UCSD-AML1 (cell line): ENCODE measurements around the gene ZBED3.

Experiments
- DNase-seq: peaks from one replicate; lab custom pipeline; 2025; ENCODE audit not compliant: unreplicated experiment; lab: John Stamatoyannopoulos, UW

Gene ZBED3

DNA sequence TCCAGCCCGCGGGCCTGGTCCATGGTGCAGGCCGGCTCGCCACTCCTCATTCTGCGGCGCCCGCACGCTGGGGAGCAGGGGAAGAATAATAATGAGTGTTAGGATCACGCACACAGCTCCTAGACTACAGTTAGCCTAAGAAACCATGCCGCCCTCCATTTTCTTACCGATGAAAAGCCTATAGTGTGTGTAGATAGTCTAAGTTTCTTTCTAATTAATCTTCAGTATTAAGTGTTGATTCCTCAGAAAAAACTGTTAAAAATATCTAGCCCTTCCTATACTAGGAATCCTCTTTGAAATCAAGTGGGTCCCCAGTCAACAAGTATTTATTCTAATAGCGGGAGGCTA, 9.3 kb downstream of the ZBED3 start:
- no peak for DNase-seq

DNA sequence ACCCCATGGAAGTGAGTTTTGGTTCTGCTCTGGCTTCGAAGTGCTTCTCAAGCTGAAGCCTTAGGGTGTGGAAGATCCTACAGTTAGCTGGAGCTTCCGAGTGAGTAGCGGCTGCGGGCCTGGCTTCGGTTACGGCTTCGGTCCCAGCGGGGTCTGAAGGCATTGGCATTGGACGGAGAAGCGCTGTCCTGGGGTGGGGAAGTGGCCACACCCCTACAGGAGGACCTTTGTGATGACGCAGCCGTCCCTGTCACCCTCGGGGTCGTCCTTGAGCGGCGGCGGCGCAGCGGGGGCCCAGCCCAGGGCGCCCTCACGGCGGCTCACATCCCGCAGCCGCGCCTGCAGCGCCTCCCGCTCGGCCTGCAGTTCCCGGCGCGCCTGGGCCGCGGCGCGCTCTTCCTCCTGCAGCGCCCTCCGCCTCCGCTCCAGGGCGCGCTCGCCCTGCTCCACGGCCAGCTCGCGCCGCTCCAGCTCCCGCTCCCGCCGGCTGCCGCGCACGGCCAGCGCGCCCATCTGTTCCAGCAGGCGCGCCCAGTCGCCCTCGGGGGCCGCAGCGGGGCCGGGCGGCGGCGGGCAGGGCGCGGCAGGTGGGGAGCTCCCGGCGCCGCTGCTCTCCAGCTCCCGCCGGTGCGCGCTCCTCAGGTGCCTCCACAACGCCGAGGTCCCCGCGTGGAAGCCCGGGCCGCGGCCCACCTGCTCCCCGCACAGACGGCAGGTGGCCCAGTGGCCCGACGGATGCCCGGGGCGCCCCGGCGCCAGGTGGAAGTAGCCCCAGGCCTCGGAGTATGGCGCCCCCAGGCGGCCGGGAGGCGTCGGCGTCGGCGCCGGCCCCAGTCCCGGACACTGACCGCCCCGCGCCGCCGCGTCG, 9.9 kb downstream of the ZBED3 start:
- no peak for DNase-seq

GRCh38 chr5:77074745-77075144, 12.3 kb downstream of the ZBED3 start:
- DNase-seq = no peak

DNA sequence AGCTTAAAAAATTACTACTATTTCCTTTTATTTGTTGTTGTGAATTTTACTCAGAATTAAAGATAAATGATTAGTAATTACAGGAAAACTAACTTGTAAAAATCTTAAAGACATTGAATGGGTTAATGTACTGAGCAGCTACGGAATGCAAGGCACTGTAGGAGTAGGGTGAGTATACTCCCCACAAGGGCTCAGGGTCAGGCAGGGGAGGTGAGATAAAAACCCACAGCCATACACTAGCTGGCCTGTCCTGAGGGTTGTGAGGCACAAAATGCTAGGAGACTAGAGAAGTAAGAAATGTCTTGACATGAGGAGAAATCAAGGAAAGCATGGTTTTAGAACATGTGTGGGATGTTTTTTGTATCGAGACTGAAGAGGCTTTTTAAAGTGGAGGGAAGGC, 13.4 kb downstream of the ZBED3 start:
- no peak for DNase-seq

DNA sequence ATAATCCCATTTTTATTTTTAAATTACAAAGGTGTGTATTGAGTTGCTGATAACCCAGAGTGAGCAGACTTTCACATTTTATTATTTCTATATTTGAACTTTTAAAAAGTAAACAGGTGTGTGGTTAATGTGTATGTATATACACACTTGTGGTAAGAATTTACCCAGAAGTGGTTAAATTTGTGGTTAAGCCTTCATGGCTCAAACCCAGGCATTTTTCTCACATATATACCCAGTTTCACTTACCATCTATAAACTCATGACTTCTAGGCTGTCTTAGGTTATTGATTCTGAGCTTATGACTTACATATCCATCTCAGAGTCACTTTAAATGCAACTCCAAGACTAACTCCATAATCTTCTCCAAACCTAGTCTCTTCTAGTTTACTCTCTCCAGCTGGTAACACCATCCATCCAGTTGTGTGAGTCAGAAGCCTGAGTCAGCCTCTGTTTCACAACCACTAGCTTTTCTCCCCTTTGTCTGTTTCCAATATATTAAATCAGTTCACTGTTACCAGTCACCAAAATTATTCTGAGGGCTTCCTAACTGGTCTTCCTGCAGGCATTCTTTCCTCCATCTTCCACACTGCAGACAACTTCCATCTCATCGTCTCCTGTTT, 20.2 kb downstream of the ZBED3 start:
- DNase-seq = no peak

- no peak for DNase-seq
These were observed 20.9 kb downstream of the ZBED3 start for GRCh38 chr5:77066184-77066583.

DNA sequence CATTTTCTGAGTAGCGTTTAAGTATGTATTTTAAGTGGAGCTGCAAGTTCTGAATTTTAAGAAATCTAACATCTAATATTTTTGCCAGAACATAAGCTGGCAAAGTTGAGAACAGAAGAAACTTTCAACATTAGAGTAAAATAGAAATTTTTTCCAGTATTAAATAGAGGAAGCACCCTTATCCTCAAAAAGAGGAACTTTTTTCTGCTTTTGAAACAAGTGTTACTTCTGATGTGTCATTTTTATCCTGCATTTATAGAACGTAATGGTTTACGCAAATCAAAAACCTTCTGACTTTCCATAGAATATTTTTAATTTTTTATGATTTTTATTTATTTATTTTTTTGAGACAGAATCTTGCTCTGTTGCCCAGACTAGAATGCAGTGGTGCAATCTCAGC, 21.8 kb downstream of the ZBED3 start:
- DNase-seq = no peak

- no peak for DNase-seq
These were observed 23.0 kb downstream of the ZBED3 start for GRCh38 chr5:77064040-77064439.

GRCh38 chr5:77046416-77047073, 40.5 kb downstream of the ZBED3 start:
- no peak for DNase-seq

DNA sequence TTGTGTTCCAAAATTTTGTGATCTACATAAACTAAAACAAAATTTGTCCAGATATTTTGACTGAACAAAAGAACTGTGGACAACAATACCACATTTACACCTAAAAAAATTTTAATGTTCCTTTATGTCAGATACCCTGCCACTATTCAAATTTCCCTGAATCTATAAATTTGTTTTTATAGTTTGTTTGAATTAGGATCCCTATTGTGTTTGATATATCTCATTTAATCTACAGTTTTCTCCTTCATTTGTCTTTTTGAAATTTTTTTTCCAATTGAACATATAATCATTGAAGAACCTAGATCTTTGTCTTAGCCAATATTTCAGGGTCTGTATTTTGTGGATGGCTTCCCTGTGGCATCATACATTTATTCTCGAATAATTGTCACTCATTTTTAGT, 51.1 kb downstream of the ZBED3 start:
- DNase-seq = no peak

DNA sequence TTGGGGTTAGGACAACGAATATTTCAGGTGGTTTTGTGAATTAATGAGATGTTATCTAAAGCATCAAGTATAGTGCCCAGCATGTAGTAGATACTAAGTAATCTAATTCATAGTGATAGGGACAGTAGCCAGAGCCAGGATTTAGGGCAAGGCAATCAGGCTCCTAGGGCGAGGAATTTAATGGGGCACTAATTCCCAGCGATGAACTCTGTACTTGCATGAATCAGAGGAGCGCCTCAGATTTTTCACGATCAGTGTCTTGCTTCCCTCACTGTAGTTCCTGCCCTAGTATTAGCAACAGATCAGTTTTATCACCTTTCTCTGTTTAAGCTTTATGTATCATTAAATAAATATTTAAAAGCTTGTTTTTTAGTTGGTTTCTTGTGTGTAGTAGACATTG, 53.7 kb downstream of the ZBED3 start:
- no peak for DNase-seq

GRCh38 chr5:77032635-77033034, 54.5 kb downstream of the ZBED3 start:
- DNase-seq = no peak

DNA sequence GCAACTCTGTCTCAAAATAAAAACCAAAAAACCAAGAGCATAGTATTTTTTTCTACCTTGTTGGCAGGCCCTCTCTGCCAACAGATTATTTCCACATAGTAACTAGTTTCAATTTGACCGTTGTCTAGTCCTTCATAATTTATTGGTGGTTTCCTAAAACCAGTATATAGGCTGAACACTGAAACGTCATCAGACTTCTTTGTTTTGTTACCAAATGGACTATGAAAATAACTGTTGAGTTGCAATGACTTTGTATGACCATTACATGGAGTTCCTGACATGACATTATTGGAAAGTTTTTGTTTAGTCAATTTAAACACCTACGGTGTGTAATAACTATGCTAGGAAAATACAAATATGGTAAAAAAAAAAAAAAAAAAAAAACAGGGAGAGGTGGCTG, 55.2 kb downstream of the ZBED3 start:
- no peak for DNase-seq

DNA sequence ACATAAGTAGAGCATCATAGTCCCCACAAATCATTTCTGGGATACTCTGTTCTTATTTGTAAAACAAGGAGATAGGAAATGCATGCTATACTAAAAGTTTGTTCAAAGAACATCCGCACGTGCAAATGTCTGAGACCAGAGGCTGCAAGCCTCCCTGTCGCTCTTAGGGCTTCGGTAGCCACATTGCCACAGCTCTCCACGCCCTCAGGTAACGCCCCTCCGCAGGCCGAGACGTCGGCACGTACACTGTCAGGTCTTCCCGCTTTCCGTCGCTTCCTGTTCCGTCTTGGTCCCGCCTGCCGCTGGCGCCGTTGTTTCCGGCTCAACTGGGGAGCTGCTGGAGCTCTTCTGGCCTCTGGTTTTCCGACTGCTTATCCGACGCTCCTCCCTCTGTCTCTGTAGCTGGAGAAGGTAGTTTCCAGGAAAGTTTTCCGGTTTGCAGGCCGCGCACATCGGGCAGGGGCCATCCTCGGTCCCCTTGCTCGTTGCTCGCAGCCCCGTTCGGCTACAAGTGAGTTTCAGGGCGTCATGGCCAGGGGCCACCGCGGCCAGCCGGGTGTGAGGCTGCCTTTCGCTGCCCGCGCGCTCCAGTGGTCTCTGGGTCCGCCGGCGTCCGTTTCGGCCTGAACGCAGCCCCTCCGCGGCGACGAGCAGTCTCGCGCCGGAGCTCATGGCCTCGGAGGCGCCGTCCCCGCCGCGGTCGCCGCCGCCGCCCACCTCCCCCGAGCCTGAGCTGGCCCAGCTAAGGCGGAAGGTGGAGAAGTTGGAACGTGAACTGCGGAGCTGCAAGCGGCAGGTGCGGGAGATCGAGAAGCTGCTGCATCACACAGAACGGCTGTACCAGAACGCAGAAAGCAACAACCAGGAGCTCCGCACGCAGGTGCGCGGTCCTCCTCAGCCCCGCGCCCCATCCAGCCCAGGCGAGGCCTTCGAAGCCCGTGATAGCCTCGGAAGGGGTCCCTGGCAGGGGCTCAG, 56.7 kb downstream of the ZBED3 start, which contains the start of gene AGGF1:
Gene AGGF1, plus strand, starts transcription at position 308 of the 975 bp plus-strand sequence. Its CDS starts 363 bp downstream, at position 671.
- DNase-seq = peak; percentile 94

DNA sequence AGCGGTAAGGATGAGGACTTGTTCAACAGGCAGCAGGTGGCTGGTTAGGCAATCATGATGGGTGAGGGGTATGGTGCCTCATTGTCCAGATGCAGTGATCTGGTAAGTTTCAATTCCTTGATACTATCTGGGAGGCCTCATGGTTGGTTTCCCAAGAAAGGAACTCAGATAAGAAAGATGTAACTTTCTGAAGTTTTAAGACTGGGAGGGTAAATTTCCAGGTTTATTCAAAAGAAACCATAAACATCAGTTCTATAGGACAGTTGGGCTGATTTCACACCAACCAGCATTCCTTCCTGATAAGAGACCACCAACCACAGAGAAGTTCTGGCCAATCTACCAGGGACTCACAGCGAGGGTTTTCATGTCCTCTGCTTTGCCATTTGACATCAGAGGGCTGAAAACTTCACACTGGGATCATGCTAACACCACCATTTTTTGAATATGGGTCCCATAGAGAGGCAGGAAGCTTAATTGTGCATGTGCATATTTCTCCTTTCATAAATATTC, 57.7 kb downstream of the ZBED3 start:
- DNase-seq = no peak

- DNase-seq = no peak
These were observed 58.3 kb downstream of the ZBED3 start for GRCh38 chr5:77028631-77029375.

DNA sequence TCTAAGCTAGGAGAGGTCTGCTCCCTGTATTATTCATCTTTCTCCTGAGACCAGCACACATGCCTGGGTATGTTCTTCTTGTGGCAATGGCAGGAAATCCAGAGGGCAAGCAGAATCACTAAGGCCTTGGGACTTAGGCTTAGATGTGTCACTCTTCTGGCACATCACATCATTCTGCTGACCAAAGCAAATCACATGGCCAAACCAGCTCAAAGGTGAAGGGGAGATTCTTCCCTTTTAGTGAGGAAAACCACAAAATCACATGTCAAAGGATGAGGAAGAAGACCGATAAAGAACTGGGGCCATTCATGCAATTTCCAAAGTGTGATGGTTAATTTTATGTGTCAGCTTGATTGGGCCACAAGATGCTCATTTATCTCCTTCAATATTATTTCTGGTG, 62.6 kb downstream of the ZBED3 start:
- DNase-seq = no peak

DNA sequence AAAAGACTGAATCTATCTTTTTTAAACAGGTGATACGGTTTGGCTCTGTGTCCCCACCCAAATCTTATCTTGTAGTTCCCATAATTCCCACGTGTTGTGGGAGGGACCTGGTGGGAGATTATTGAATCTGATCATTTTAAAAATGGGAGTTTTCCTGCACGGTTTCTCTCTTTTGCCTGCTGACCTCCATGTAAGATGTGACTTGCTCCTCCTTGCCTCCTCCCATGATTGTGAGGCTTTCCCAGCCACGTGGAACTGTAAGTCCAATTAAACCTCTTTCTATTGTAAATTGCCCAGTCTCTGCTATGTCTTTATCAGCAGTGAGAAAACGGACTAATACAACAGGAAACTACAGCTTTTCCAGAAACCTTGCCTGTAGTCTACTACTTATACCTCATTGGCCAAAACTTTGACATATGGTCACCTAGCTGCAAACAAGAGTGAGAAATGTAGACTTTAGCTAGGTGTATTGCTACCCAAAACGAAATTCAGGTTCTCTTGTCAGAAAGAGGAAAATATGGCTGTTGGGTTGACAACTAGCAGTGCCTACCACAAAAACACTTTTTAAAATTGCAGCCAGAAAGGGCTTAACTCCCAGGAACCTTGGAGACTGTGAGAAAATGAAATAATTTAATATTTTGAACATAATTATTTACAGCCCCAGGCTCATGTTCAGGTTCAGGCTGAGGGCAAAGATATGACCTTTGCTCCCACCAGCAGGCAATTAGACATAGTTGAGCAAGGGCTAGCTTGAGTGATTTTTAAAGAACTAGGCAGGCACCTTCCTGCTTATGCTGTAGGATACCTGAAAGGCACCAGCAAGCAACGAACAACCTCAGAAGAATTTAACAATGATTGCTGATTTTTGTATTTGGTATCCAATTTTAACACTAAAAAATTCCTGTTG, 64.3 kb downstream of the ZBED3 start:
- DNase-seq = no peak
